ENCODE results near the gene TMEM132C.

TMEM132C gene

GRCh38 chr12:128507470-128507869 is 240.5 kb downstream of the TMEM132C start:
- DNase-seq = no peak

DNA sequence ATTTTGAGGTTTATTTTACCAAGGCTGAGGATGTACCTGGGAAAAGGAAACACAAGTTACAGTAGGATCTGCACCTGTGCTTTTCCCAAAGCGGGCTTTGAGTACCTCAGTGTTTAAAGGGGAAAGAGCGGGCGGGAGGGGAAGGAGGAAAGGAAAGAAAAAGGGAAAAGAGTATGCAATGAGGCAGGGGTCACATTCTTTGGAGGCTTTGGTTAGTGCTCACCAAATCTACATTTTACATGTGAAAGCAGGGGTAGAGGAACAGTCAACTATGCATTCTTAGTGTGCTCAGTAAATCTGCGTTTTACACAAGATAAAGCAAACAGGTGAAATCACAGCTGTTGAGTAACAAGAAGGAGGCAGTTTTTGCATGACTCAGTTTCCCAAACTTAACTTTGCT is 242.2 kb downstream of the TMEM132C start:
- DNase-seq = no peak

GRCh38 chr12:128510511-128510910 is 243.5 kb downstream of the TMEM132C start:
- DNase-seq = no peak

DNA sequence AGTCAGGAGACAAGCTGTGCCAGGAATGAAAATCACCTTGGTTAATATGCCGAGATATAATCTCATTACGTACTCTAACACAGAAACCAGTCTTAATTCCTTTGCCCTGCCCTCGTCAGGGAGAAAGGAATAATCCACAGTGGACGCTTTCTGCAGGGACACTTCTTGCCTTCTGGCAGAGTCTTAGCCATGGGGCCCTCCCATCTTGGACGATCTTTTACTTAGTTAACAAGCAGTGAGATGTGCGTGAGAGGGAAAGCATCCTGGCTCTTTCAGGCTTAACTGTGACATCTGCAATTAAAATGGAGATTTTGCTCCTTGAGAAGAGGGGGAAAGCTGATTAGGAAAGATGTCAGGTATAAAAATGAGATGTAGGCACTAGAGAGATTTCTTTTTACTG is 246.4 kb downstream of the TMEM132C start:
- no peak for DNase-seq

DNA sequence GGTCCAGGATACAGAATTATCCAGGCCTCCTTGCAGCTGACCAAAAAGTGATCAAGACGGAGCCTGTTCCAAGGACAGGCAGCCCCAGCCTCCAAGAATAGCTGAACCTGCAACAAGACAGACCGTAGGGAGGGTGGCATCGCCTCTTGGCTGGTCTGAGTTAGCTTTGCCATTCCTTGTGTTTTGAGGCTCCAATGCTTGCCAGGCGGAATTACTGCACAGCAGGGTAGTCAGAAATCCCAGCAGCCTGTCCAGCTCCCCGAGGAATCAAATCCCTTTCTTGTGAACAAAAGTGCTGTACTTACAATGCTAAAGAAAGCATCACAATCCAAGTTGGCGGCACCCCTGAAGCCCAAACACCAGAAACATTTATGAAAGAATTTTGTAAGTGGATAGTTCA is 246.9 kb downstream of the TMEM132C start:
- no peak for DNase-seq

DNA sequence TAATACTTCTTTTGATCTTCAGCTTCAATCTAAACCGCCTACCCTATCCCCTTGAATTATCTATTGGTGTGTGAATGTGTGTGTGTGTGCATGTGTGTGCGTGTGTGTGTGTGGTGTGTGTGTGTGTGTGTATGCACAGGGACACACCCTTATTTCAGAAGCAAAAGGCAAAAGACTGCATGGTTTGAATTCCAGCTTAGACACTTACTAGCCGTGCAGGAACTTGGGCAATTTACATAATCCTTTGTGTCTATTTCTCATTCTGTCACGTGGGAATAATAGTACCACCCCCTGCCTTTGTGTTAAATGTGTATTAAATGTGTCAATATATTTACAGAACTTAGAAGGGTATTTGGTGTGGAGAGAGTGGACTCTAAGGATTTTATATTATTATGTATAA is 251.7 kb downstream of the TMEM132C start:
- DNase-seq = peak in 1 of 2 experiments; percentile 3

GRCh38 chr12:128519426-128519825 is 252.5 kb downstream of the TMEM132C start:
- no peak for DNase-seq

DNA sequence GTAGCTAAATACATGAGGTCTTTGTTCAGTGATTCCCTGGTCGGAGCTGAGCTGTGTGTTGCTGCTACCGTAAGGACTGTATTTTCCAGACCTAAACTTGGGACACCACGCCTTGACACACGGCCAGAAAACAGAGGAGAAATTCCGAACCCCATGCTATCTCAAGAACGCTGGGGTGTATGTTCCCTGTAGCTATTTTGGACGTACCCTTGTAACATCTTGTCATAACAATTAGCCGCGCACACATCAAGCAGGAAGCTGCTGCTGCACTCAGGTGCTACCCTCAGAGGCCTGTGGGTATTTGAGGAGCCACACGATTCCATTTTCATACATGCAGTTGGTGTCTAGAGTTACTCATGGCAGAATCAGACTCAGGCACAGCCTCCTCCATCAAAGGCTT is 255.0 kb downstream of the TMEM132C start:
- DNase-seq = no peak

GRCh38 chr12:128524439-128524838 is 257.5 kb downstream of the TMEM132C start:
- no peak for DNase-seq

DNA sequence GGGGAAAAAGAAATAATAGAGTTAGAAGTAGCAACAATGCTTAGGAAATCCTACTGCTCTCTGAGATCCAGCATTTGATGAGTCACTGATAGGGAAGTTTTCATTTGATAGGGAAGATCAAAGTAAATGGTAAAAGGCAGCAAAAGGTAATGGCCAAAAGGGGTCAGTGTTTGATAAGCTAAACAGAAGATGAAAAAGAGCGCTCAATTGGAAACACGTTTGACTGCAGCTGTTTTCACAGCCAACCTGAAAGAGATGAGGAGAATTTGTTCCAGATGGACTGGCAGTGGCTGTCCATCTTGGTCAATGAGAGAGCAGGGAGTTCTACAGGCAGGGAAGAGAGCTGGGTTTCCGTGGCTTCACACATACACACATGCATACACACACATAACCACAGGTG is 264.2 kb downstream of the TMEM132C start:
- DNase-seq = peak in 1 of 2 experiments; percentile 38

DNA sequence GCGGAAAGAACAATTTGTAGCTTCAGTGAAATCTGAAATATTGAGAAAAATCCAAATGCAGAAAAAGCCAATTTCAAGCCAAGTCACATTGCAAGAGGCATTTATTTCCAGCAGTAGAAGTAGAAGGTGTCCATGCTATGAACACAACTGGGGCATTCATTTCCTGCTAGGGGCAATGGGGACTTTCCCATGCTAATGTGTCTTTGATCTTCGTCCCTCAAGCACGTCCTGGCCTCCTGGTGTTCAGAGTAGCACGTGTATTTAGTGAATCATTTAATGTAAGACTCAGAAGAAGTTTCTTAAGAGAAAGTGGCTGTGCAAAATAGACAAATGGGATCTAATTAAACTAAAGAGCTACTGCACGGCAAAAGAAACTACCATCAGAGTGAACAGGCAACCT is 267.9 kb downstream of the TMEM132C start:
- peak; percentile 14 to 22 for DNase-seq

GRCh38 chr12:128536810-128537209 is 269.8 kb downstream of the TMEM132C start:
- DNase-seq = peak; percentile 14 to 15

DNA sequence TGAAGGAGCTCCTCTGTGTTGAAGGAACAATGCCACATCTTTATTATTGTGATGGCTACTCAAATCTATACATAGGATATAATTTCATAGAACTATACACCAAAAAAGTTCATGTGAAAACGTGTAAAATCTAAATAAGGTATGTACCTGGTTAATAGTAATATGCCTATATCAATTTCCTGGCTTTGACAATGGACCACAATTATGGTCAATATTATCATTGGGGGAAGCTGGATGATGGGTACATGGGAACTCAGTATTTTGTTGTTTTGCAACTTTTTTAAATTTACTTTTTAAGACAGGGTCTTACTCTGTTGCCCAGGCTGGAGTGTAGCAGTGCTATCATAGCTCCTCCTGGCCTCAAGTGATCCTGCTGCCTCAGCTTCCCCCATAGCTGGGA is 270.7 kb downstream of the TMEM132C start:
- no peak for DNase-seq

- no peak for DNase-seq
These were observed 275.9 kb downstream of the TMEM132C start for GRCh38 chr12:128542844-128543243.

- no peak for DNase-seq
These were observed 276.5 kb downstream of the TMEM132C start for GRCh38 chr12:128543460-128543859.

DNA sequence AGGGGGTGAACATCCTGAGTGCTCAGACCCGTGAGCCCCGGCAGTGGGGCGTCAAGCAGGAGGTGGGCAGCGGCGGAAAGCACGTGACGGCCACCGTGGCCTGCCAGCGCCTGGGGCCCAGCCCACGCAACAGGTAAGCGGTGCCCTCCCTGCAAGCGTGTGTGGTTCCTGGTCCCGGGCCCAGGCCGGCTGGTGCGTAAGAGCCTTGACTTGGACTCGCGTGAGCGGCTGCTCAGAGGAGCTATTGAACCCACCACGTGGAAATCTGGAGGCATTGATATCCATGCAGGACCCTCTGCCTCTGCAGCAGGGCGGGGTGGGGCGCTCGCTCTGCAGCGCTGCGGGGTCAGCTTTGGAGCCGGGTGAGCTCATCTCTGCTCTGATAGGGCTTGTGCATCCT is 277.0 kb downstream of the TMEM132C start:
- no peak for DNase-seq

GRCh38 chr12:128548949-128549348 is 282.0 kb downstream of the TMEM132C start:
- no peak for DNase-seq

GRCh38 chr12:128549601-128550218 is 282.7 kb downstream of the TMEM132C start:
- DNase-seq = peak; percentile 90

DNA sequence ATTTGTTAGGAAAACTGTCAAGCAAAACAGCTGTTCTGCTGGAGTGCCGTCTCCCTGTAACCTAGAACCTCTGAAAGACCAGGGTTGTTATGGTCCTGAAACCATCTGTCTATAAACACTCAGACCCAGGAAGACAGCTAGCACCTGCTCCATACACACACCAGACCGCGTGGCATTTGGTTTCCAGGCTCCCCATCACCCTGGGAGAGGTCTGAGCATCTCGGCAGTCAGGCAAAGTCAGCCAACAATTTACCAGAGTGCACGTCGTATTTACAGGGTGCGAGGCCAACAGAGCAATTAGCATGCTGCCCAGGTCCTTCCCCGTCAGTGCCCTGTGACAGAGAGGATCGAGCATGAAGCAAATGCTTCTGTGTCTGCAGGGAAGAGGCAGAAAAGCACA is 284.3 kb downstream of the TMEM132C start:
- peak; percentile 45 to 71 for DNase-seq

- DNase-seq = no peak
These were observed 287.8 kb downstream of the TMEM132C start for GRCh38 chr12:128554546-128555304.

DNA sequence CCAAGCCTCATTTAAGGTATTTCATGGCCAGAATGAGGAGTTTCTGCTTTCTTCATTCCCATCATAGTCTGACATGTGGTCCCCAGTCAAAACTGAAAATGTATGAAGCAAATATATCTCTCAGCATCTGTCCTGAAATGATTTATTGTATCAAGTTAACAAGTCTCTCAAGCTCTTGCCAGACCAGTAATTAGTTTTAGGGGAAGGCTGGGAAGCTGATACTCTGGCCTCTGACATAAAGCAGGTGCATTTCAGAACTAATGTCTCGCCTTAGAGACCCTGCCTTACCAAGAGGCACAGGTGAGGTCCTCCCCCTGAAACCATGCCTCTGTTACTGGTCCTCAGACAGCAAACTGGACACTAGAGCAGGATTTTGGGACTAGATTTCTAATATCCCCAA is 290.3 kb downstream of the TMEM132C start:
- DNase-seq = no peak

GRCh38 chr12:128564956-128565355 is 298.0 kb downstream of the TMEM132C start:
- DNase-seq = no peak

DNA sequence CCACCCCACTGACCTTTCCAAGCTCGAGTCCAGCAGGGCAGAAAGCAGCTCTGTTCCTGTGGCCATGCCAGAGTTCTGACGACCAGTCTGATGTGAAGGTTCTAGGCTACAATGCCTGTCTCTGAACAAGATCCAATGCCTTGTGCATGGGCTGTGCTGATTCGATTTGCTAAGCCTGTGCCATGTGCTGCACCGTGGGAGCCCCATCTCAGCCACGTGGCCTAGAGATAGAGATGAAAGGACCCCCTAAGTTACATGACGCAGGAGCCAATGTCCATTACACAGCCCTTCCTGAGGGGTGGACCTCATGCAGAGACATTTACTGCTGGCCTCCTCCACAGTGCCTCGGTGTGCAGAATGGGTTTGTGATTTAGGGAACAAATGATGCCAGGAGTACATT is 300.8 kb downstream of the TMEM132C start:
- no peak for DNase-seq

DNA sequence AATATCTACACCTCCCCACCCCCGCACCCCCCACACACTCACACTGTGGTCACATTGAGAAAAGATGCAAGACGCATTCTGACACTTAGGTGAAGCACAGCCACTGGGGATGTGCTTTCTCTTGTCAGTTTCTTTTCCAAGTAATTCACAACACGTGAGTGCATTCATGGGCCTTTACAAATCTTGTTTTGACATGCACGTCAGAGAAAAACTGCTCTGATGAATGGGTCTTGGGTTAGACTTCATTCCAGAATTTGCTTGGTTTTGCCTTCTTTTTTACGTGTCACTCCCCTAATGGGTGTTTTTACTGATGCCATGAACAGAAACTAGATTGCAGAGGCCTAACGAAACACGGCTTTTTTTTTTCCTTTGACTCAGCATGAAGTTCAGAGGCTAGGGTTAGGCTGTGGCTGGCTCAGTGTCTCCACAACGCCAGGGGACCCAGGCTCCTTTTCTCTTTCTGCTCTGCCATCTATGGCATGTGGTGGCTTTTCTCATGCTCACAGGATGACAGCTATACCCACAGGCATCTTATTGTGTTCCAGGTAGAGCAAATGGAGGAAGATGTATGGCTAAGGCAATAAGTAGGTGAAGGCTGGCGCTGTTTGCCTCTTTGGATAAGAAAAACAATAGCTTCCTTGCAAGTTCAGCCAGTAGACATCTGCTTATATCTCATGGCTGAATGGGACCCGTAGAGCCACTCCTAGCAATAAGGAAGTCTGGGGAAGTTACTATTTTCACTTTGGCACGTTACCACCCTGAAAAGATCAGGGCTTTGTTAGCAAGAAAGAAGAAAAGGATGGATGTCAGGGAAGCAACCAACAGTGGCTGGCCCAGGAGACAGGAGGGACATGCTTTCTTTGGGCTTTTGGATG is 303.5 kb downstream of the TMEM132C start:
- DNase-seq = no peak
